ENCODE results near the gene HECTD3. TPM values are rescaled to one million over a fixed set of nuclear protein-coding genes. Genes with fewer than 3 reads are reported as not detected.

HECTD3 gene
- total RNA-seq, 2 donors from 2014 or later: 40.4 to 66.3 TPM

DNA sequence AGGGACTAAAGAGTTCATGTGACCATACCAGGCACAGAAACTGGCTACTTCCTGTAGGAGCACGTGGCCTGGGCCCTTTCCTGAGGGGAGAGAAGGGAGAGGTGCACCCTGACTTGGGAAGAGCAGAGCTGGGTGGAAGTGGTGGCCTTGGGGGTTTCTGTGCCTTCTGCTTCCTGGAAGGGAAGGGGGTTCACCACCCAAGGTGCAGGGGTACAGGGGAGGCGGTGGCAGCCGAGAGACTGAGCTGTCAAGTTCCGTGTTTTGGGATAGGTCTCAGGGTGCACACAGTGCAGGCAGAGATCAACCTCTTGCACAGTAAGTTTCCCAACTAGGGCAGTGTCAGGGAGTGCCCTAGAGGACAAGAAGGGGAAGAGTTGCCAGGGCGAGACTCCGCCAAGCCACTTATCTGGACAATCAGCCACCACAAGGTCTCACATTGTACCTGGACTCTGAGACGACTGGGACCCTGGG is 10.1 kb downstream of the HECTD3 start:
- H3K9me3 ChIP-seq: no peaks in the 10 kb centered on the region
- TF ChIP-seq, protein P1, sequence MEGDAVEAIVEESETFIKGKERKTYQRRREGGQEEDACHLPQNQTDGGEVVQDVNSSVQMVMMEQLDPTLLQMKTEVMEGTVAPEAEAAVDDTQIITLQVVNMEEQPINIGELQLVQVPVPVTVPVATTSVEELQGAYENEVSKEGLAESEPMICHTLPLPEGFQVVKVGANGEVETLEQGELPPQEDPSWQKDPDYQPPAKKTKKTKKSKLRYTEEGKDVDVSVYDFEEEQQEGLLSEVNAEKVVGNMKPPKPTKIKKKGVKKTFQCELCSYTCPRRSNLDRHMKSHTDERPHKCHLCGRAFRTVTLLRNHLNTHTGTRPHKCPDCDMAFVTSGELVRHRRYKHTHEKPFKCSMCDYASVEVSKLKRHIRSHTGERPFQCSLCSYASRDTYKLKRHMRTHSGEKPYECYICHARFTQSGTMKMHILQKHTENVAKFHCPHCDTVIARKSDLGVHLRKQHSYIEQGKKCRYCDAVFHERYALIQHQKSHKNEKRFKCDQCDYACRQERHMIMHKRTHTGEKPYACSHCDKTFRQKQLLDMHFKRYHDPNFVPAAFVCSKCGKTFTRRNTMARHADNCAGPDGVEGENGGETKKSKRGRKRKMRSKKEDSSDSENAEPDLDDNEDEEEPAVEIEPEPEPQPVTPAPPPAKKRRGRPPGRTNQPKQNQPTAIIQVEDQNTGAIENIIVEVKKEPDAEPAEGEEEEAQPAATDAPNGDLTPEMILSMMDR (IDR thresholded peaks at IDR 0.05): no peak
- ATAC-seq (ENCODE audit: insufficient number of reproducible peaks, low FRiP score, low read depth) (no peak), DNase-seq (ENCODE audit: low spot score) (no peak)
- no peaks in the 10 kb centered on the region for H3K4me1 ChIP-seq (ENCODE audit: control insufficient read depth in 1 of 2, low read depth in 2 of 2)
- H3K27me3 ChIP-seq (replicated peaks; ENCODE audit: insufficient read depth): no peaks in the 10 kb centered on the region
- no peak overlapping the region for H3K4me3 ChIP-seq
- H3K27ac ChIP-seq: no peak overlapping the region
- H3K36me3 ChIP-seq: peaks cover 32% of the 10 kb centered on the region

DNA sequence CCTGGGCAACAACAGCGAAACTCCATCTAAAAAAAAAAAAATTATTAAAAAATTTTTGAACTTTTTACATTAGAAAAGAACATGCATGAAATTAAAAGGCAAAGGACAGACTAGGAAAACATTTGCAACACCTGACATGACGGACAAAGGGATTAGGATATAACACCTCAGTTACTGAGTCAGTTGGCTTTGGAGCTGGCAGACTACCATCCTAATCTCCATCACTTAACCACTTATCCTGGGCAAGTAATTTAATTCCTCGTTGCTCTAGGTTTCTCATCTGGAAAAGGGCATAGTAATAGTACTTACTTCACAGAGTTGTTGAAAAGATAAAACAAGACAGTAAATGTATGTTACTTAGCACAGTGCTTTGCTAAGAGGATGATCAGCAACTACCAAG is 11.9 kb downstream of the HECTD3 start:
- H3K4me1 ChIP-seq (ENCODE audit: control insufficient read depth in 1 of 2, low read depth in 2 of 2): no peaks in the 10 kb centered on the region
- no peak overlapping the region for H3K4me3 ChIP-seq
- ATAC-seq (ENCODE audit: insufficient number of reproducible peaks, low FRiP score, low read depth) (no peak), DNase-seq (ENCODE audit: low spot score) (no peak)
- peaks cover 16% of the 10 kb centered on the region for H3K36me3 ChIP-seq
- TF ChIP-seq, protein P1 (IDR thresholded peaks at IDR 0.05): no peak
- H3K27ac ChIP-seq: no peak overlapping the region
- no peaks in the 10 kb centered on the region for H3K27me3 ChIP-seq (replicated peaks; ENCODE audit: insufficient read depth)
- H3K9me3 ChIP-seq: no peaks in the 10 kb centered on the region

DNA sequence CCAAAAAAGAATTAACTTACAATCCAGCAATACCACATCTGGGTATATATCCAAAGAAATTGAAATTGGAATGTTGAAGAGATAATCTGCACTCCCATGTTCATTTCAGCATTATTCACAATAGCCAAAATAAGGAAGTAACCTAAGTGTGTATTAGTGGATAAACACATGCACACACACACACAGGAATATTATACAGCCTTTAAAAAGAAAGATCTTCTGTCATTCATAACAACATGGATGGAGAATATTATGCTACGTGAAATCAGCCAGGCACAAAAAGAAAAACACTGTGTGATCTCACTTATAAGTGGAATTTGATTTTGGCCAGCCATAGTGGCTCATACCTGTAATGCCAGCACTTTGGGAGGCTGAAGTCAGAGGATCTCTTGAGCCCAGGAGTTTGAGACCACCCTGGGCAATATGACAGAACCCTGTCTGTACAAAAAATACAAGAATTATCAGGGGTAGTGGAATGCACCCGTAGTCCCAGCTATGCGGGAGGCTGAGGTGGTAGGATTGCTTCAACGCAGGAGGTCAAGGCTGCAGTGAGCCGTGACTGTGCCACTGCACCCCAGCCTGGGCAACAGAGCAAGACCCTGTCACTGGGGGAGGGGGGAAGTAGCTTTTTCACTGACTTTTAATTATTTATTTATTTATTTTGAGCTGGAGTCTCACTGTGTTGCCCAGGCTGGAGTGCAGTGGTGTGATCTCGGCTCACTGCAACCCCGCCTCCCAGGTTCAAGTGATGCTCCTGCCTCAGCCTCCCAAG is 15.5 kb downstream of the HECTD3 start:
- H3K36me3 ChIP-seq: no peaks in the 10 kb centered on the region
- TF ChIP-seq, protein P1 (IDR thresholded peaks at IDR 0.05): no peak
- ATAC-seq (ENCODE audit: insufficient number of reproducible peaks, low FRiP score, low read depth): no peak
- no peaks in the 10 kb centered on the region for H3K27me3 ChIP-seq (replicated peaks; ENCODE audit: insufficient read depth)
- no peaks in the 10 kb centered on the region for H3K4me1 ChIP-seq (ENCODE audit: control insufficient read depth in 1 of 2, low read depth in 2 of 2)
- DNase-seq (ENCODE audit: low spot score): no peak
- H3K27ac ChIP-seq: no peak overlapping the region
- H3K4me3 ChIP-seq: no peak overlapping the region
- H3K9me3 ChIP-seq: no peaks in the 10 kb centered on the region

DNA sequence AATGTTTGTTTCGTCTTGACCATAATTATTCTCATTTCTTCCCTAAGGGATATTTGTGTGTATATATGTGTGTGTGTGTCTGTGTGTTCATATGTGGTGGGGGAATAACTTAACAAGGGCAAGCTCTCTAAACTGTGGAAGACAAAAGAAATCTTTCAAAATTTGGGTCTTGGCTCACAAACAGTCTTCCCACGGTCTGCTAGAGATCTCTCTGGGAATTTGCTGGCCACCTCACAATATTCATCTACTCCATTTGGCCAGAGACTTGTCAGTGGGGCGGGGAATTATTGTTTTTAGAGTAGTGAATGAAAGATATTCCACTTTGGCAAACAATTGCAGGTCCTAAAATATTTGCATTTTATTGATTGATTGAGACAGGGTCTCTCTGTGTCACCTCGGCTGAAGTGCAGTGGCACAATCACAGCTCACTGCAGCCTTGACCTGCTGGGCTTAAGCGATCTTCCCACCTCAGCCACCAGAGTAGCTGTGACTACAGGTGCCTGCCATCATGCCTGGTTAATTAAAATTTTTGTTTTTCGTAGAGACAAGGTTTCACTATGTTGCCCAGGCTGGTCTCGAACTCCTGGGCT is 16.7 kb downstream of the HECTD3 start:
- DNase-seq (ENCODE audit: low spot score) (no peak), ATAC-seq (ENCODE audit: insufficient number of reproducible peaks, low FRiP score, low read depth) (no peak)
- H3K9me3 ChIP-seq: no peaks in the 10 kb centered on the region
- H3K4me1 ChIP-seq (ENCODE audit: control insufficient read depth in 1 of 2, low read depth in 2 of 2): peaks cover 0 to 5% of the 10 kb centered on the region in 2 donors
- no peak overlapping the region for H3K27ac ChIP-seq
- H3K27me3 ChIP-seq (replicated peaks; ENCODE audit: insufficient read depth): no peaks in the 10 kb centered on the region
- no peaks in the 10 kb centered on the region for H3K36me3 ChIP-seq
- TF ChIP-seq, protein P1 (IDR thresholded peaks at IDR 0.05): no peak
- no peak overlapping the region for H3K4me3 ChIP-seq

DNA sequence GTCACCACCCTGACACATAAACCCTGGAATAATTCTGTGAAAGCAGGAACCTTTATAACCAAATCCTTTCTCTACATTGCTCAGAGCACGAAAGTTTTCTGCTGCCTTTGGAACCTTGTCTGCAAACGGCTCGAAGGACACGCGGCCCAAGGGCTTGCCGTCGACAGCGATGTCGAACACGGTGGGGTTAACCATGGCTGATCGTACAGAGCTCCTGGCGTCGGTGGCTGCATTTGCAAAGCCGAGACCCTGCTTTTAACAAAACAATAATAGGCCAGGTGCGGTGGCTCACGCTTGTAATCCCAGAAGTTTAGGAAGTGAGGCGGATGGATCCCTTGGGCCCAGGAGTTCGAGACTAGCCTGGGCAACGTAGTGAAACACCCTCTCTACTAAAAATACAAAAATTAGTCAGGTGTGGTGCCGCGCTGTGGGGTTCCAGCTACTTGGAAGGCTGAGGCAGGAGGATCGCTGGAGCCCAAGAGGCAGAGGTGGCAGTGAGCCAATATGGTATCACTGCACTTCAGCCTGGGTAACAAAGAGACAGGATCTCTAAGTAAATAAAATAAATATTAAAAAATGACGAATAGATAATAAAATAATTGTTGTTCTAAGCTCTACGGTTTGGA is 22.5 kb downstream of the HECTD3 start:
- no peak for DNase-seq (ENCODE audit: low spot score)
- TF ChIP-seq, protein P1 (IDR thresholded peaks at IDR 0.05): no peak
- no peak for ATAC-seq (ENCODE audit: insufficient number of reproducible peaks, low FRiP score, low read depth)

More for the DNA sequence above, 22.5 kb downstream of the HECTD3 start:
- Histone ChIP-seq H3K4me3 (no peak overlapping the region), H3K27ac (no peak overlapping the region), H3K9me3 (no peaks in the 10 kb centered on the region), H3K27me3 (replicated peaks; ENCODE audit: insufficient read depth) (no peaks in the 10 kb centered on the region), H3K36me3 (no peaks in the 10 kb centered on the region), H3K4me1 (ENCODE audit: control insufficient read depth in 1 of 2, low read depth in 2 of 2) (peaks cover 10 to 26% of the 10 kb centered on the region in 2 donors)
